Naive thymus-derived CD8-positive, alpha-beta T cell (primary cell): ENCODE results near the gene PIAS1. TPM values are rescaled to one million over a fixed set of nuclear protein-coding genes. Genes with fewer than 3 reads are reported as not detected.
A peak's percentile ranks its signal among the peaks of the same experiment; 100 is the strongest.

Experiments
- ATAC-seq, 2 donors: fragments of 150-1000 bp; cut with Tn5 transposase in 1 of 2; sonication (Bioruptor Pico), chemical (Tn5 transposase) in 1 of 2; 1 replicate in 1 of 2; 2 replicates in 1 of 2; pipeline ENCODE4 v1.10.0; 2021; ENCODE audit warnings: mild to moderate bottlenecking in 2 of 2, moderate library complexity in 2 of 2
- POLR2A ChIA-PET: fragments of 350-600 bp; sonication (Branson Sonifier 250); formaldehyde crosslinking; loops from one replicate; lab custom pipeline; 2021; ENCODE audit warnings: antibody characterized with exemption; lab: Charles Lee
- DNase-seq, 10 donors: peaks; one replicate each; pipeline versions ENCODE4 v3.0.0 to v3.0.0-alpha.2; 2020 to 2022
- H3K27ac Mint-ChIP-seq, 10 donors: one replicate each; pipeline ENCODE4 v1.8.0; 2020 to 2022; ENCODE audit warnings: mild to moderate bottlenecking in 10 of 10, mixed read lengths in 10 of 10, moderate library complexity in 4 of 10, inconsistent platforms in 1 of 10
- H3K27me3 Mint-ChIP-seq, 5 donors: one replicate each; pipeline ENCODE4 v1.8.0; 2021 to 2022; ENCODE audit warnings: mixed read lengths in 5 of 5
- H3K36me3 Mint-ChIP-seq, 3 donors: one replicate each; pipeline ENCODE4 v1.8.0; 2020 to 2022; ENCODE audit warnings: mixed read lengths in 3 of 3, mild to moderate bottlenecking in 2 of 3, inconsistent platforms in 1 of 3
- H3K4me1 Mint-ChIP-seq, 4 donors: one replicate each; pipeline ENCODE4 v1.8.0; 2021 to 2022; ENCODE audit warnings: mixed read lengths in 4 of 4
- H3K4me3 Mint-ChIP-seq, 10 donors: one replicate each; pipeline ENCODE4 v1.8.0; 2020 to 2022; ENCODE audit warnings: mild to moderate bottlenecking in 10 of 10, mixed read lengths in 10 of 10, moderate library complexity in 6 of 10, inconsistent platforms in 1 of 10
- H3K9me3 Mint-ChIP-seq, 9 donors: one replicate each; pipeline ENCODE4 v1.8.0; 2020 to 2022; ENCODE audit warnings: mixed read lengths in 9 of 9, mild to moderate bottlenecking in 3 of 9, inconsistent platforms in 1 of 9, moderate library complexity in 1 of 9
- polyA plus RNA-seq, 3 donors: library from polyadenylated mRNA; unstranded; fragments of 300-500 nt; fragmentation: Illumina TruSeq; gene quantifications; one replicate each; pipeline ENCODE4 v1.2.3, GENCODE V29; 2021
- total RNA-seq, 8 experiments: library from RNA in 2 of 8; stranded (reverse) in 2 of 8; gene quantifications; one replicate each; pipeline ENCODE4 v1.2.3 and lab custom pipeline; 2021 to 2026

The PIAS1 gene
- total and polyA plus RNA-seq, 5 experiments from 2014 or later, result 90.0 to 149 (median 120) TPM

DNA sequence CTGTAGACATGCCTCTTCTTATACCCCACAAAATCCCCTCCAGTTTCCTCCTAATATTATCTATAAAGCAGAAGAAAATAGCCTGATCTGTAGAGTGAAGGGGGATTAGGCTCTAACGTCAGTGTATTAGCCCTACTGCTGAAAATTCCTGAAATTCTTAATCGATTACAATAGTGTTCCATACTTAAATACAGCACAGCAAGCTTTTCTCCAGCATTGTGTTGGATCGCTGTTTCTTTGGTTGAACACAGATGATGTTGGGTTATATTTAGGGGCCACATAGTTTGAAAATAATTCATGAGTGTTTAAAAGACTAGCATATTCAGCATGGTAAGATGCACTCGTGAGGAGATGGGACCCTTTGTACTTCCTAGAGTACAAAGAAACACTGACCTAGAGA is 52.5 kb downstream of the PIAS1 start:
- peak overlapping the region in 2 of 10 donors; percentile 20 to 41 for H3K4me3 Mint-ChIP-seq

DNA sequence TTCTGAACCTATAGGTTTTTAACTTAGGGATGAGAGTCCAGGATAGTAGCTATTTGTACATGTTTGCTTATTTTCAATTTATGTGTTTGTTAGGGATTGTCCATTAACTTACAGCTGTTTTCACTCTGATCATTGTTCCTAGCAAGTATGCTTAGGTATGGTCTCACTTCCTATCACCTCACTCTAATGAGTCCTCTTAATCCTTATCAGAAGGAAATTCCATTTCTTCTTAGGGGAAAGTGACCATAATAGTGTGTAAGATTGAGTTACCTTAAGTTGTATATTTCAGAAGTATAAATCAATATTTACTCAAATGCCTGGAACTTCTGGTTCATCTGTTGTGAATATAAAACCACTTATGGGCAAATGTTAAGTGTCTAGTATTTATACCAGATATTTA is 53.0 kb downstream of the PIAS1 start:
- ATAC-seq (no peak), DNase-seq (no peak)
- H3K9me3 Mint-ChIP-seq, result peaks cover 0 to 13% (median 4%) of the 10 kb centered on the region in 9 donors
- no peaks in the 10 kb centered on the region for H3K27me3 Mint-ChIP-seq
- peaks cover 28 to 74% (median 61%) of the 10 kb centered on the region in 4 donors for H3K4me1 Mint-ChIP-seq
- POLR2A ChIA-PET, result no interaction called here
- no peak overlapping the region for H3K27ac Mint-ChIP-seq
- H3K36me3 Mint-ChIP-seq, result peaks cover 20 to 40% (median 30%) of the 10 kb centered on the region in 3 donors
- H3K4me3 Mint-ChIP-seq, result no peak overlapping the region

More for the DNA sequence above, 52.5 kb downstream of the PIAS1 start:
- Mint-ChIP-seq H3K4me1 (peaks cover 25 to 74% (median 61%) of the 10 kb centered on the region in 4 donors), H3K9me3 (peaks cover 0 to 13% (median 5%) of the 10 kb centered on the region in 9 donors), H3K27me3 (no peaks in the 10 kb centered on the region), H3K27ac (peak overlapping the region in 4 of 10 donors; percentile 4 to 87 (median 16)), H3K36me3 (peaks cover 23 to 45% (median 30%) of the 10 kb centered on the region in 3 donors)
- POLR2A ChIA-PET, result no interaction called here
- DNase-seq (no peak), ATAC-seq (no peak)

DNA sequence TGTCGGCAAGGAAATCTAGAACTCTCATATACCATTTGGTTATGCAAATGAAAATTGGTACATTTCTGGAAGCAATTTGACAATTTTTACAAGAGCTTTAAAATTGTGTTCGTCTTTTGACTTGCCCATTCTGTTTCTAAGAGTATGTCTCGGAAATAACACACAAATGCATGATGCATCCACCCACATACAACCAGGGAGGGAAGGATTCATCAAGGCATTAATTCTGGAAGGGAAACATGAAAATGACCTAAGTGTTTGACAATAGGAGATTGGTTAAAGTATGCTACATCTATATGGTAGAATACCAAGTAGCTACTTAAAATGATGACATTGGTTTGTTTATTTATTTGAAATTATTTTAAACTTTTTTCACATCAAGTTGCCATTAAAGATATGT is 58.6 kb downstream of the PIAS1 start:
- DNase-seq, result no peak
- H3K27me3 Mint-ChIP-seq, result no peaks in the 10 kb centered on the region
- H3K27ac Mint-ChIP-seq, result peak overlapping the region in 4 of 10 donors; percentile 1 to 77 (median 17)
- POLR2A ChIA-PET, result no interaction called here
- no peak for ATAC-seq
- H3K9me3 Mint-ChIP-seq, result no peaks in the 10 kb centered on the region
- peaks cover 39 to 86% (median 80%) of the 10 kb centered on the region in 4 donors for H3K4me1 Mint-ChIP-seq
- peaks cover 0 to 24% (median 15%) of the 10 kb centered on the region in 3 donors for H3K36me3 Mint-ChIP-seq
- peak overlapping the region in 6 of 10 donors; percentile 1 to 57 (median 26) for H3K4me3 Mint-ChIP-seq

DNA sequence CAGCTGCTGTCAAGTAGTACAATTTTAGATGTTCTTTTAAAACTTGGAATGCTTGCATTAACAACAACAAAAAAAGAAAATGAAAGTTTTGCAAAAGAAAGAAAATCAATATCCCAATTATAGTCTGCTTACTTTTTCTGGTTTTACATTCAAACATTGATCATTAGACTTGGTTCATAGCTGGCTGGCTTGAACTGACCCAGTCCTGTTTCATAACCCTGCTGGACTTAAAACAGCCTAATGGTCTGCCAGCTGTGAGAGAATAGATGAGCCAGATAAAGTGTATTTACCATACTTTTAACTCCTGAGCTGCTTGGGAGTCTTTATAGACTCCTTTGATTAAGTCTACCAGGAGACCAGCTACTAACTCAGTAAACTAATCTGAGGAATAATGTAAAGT is 59.2 kb downstream of the PIAS1 start:
- Mint-ChIP-seq H3K36me3 (peaks cover 0 to 24% (median 18%) of the 10 kb centered on the region in 3 donors), H3K4me1 (peaks cover 37 to 85% (median 79%) of the 10 kb centered on the region in 4 donors), H3K4me3 (peak overlapping the region in 7 of 10 donors; percentile 4 to 79 (median 55)), H3K27me3 (no peaks in the 10 kb centered on the region), H3K9me3 (no peaks in the 10 kb centered on the region), H3K27ac (peak overlapping the region in 7 of 10 donors; percentile 1 to 75 (median 47))
- DNase-seq, result no peak
- ATAC-seq, result no peak
- POLR2A ChIA-PET, result interaction anchor here (0.7 kb wide), 1 partner anchor 57 kb away, joined by 3 read pairs; no protein-coding TSS in a partner anchor

- ATAC-seq, result no peak
These were observed 59.6 kb downstream of the PIAS1 start for GRCh38 chr15:68113751-68114150.

GRCh38 chr15:68114356-68114755 is 60.2 kb downstream of the PIAS1 start:
- peak in 2 of 10 donors; percentile 4 for DNase-seq
- Mint-ChIP-seq H3K9me3 (peaks cover 0 to 4% (median 0%) of the 10 kb centered on the region in 9 donors), H3K27ac (peak overlapping the region in 7 of 10 donors; percentile 8 to 87 (median 53)), H3K4me1 (peaks cover 35 to 79% (median 75%) of the 10 kb centered on the region in 4 donors), H3K4me3 (peak overlapping the region; percentile 63 to 82 (median 75)), H3K36me3 (peaks cover 5 to 23% (median 22%) of the 10 kb centered on the region in 3 donors), H3K27me3 (no peaks in the 10 kb centered on the region)
- peak; percentile 61 to 62 for ATAC-seq
- POLR2A ChIA-PET, result no interaction called here

More at GRCh38 chr15:68113751-68114150, 59.6 kb downstream of the PIAS1 start:
- DNase-seq, result no peak
- Mint-ChIP-seq H3K4me1 (peaks cover 36 to 84% (median 79%) of the 10 kb centered on the region in 4 donors), H3K36me3 (peaks cover 3 to 22% (median 22%) of the 10 kb centered on the region in 3 donors), H3K27me3 (no peaks in the 10 kb centered on the region), H3K4me3 (peak overlapping the region in 8 of 10 donors; percentile 16 to 79 (median 55)), H3K27ac (peak overlapping the region in 6 of 10 donors; percentile 41 to 75 (median 54)), H3K9me3 (peaks cover 0 to 4% (median 0%) of the 10 kb centered on the region in 9 donors)
- POLR2A ChIA-PET, result interaction anchor here (0.7 kb wide), 1 partner anchor 58 kb away, joined by 3 read pairs; no protein-coding TSS in a partner anchor

GRCh38 chr15:68114840-68115239 is 60.7 kb downstream of the PIAS1 start:
- H3K9me3 Mint-ChIP-seq, result peaks cover 0 to 4% (median 0%) of the 10 kb centered on the region in 9 donors

GRCh38 chr15:68124700-68125099 is 70.6 kb downstream of the PIAS1 start:
- ATAC-seq (no peak), DNase-seq (no peak)
- Mint-ChIP-seq H3K36me3 (peaks cover 12 to 66% (median 39%) of the 10 kb centered on the region in 3 donors), H3K4me1 (peaks cover 22 to 54% (median 44%) of the 10 kb centered on the region in 4 donors), H3K9me3 (peaks cover 0 to 8% (median 1%) of the 10 kb centered on the region in 9 donors), H3K4me3 (no peak overlapping the region), H3K27ac (peak overlapping the region in 1 of 10 donors; percentile 14), H3K27me3 (no peaks in the 10 kb centered on the region)
- POLR2A ChIA-PET, result no interaction called here

More at GRCh38 chr15:68114840-68115239, 60.7 kb downstream of the PIAS1 start:
- H3K4me1 Mint-ChIP-seq, result peaks cover 40 to 84% (median 78%) of the 10 kb centered on the region in 4 donors
- no peak for ATAC-seq
- H3K4me3 Mint-ChIP-seq, result peak overlapping the region; percentile 63 to 82 (median 75)
- no peaks in the 10 kb centered on the region for H3K27me3 Mint-ChIP-seq
- POLR2A ChIA-PET, result no interaction called here
- DNase-seq, result no peak
- H3K27ac Mint-ChIP-seq, result peak overlapping the region in 8 of 10 donors; percentile 8 to 87 (median 63)
- H3K36me3 Mint-ChIP-seq, result peaks cover 9 to 27% (median 26%) of the 10 kb centered on the region in 3 donors

- ATAC-seq (no peak), DNase-seq (no peak)
- no peak overlapping the region for H3K27ac Mint-ChIP-seq
- H3K4me3 Mint-ChIP-seq, result no peak overlapping the region
- POLR2A ChIA-PET, result no interaction called here
- H3K36me3 Mint-ChIP-seq, result peaks cover 2 to 53% (median 26%) of the 10 kb centered on the region in 3 donors
- H3K4me1 Mint-ChIP-seq, result peaks cover 14 to 41% (median 33%) of the 10 kb centered on the region in 4 donors
- peaks cover 0 to 2% (median 0%) of the 10 kb centered on the region in 9 donors for H3K9me3 Mint-ChIP-seq
- no peaks in the 10 kb centered on the region for H3K27me3 Mint-ChIP-seq
These were observed 72.3 kb downstream of the PIAS1 start for GRCh38 chr15:68126396-68126795.

DNA sequence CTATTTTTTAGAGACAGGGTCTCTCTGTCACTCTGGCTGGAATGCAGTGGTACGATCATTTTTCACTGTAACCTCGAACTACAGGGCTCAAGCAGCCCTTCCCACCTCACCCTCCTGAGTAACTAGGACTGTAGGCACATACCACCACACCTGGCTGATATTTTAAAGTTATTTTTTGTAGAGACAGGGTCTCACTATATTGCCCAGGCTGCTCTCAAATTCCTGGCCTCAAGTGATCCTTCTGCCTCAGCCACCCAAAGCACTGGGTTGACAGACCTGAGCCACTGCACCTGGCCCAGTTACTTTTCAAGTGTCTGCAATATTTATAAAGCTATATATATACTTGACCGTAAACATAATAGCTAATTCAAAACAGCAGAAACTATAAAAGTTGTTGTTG is 75.0 kb downstream of the PIAS1 start:
- ATAC-seq, result no peak
- H3K4me1 Mint-ChIP-seq, result peaks cover 11 to 41% (median 26%) of the 10 kb centered on the region in 4 donors
- peak overlapping the region in 2 of 10 donors; percentile 12 to 59 for H3K27ac Mint-ChIP-seq
- POLR2A ChIA-PET, result no interaction called here
- peaks cover 0 to 42% (median 14%) of the 10 kb centered on the region in 3 donors for H3K36me3 Mint-ChIP-seq
- peaks cover 0 to 1% (median 0%) of the 10 kb centered on the region in 9 donors for H3K9me3 Mint-ChIP-seq
- H3K4me3 Mint-ChIP-seq, result no peak overlapping the region
- DNase-seq, result no peak
- no peaks in the 10 kb centered on the region for H3K27me3 Mint-ChIP-seq

- Mint-ChIP-seq H3K9me3 (peaks cover 0 to under 1% (median 0%) of the 10 kb centered on the region in 9 donors), H3K36me3 (peaks cover 0 to 25% (median 4%) of the 10 kb centered on the region in 3 donors), H3K4me1 (peaks cover 1 to 31% (median 19%) of the 10 kb centered on the region in 4 donors), H3K27ac (no peak overlapping the region), H3K4me3 (no peak overlapping the region), H3K27me3 (no peaks in the 10 kb centered on the region)
- DNase-seq, result no peak
- no peak for ATAC-seq
- POLR2A ChIA-PET, result interaction anchor here (0.6 kb wide), 1 partner anchor 552 kb away, joined by 3 read pairs; no protein-coding TSS in a partner anchor
These were observed 76.7 kb downstream of the PIAS1 start for GRCh38 chr15:68130851-68131250.

DNA sequence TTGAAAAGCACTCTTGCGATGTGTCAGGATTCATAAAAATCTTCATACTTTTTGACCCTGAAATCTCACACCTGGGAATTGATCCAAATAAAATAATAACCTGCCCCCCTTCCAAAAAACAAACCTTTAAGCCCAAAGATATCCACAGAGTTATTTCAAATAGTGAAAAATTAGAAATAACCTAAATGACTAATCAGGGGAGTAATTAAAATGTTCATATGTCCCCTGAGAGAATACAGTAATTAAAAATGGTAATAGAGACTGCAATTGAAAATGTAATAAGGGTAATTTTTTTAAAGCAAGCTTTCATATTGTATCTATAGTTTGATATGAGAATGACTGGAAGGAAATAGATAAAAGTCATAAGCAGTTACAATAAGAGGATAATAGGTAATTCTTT is 83.0 kb downstream of the PIAS1 start:
- Mint-ChIP-seq H3K4me1 (peaks cover 14 to 39% (median 31%) of the 10 kb centered on the region in 4 donors), H3K36me3 (peaks cover 0 to 27% (median 7%) of the 10 kb centered on the region in 3 donors), H3K27me3 (no peaks in the 10 kb centered on the region), H3K4me3 (no peak overlapping the region), H3K9me3 (no peaks in the 10 kb centered on the region), H3K27ac (peak overlapping the region in 1 of 10 donors; percentile 12)
- ATAC-seq (no peak), DNase-seq (no peak)
- POLR2A ChIA-PET, result no interaction called here

- ATAC-seq (no peak), DNase-seq (no peak)
- POLR2A ChIA-PET, result no interaction called here
- peaks cover 9 to 37% (median 22%) of the 10 kb centered on the region in 4 donors for H3K4me1 Mint-ChIP-seq
- H3K9me3 Mint-ChIP-seq, result no peaks in the 10 kb centered on the region
- H3K27me3 Mint-ChIP-seq, result no peaks in the 10 kb centered on the region
- peaks cover 0 to 58% (median 7%) of the 10 kb centered on the region in 3 donors for H3K36me3 Mint-ChIP-seq
- no peak overlapping the region for H3K27ac Mint-ChIP-seq
- no peak overlapping the region for H3K4me3 Mint-ChIP-seq
These were observed 89.0 kb downstream of the PIAS1 start for GRCh38 chr15:68143129-68143528.
